Muscle of back (tissue), 11 donors: ENCODE results near the gene DRC3. TPM values are rescaled to one million over a fixed set of nuclear protein-coding genes. Genes with fewer than 3 reads are reported as not detected.
"Not testable (repeated sequence)": the region's sequence is repeated elsewhere in the genome, so short reads cannot be mapped to it uniquely, and the experiment has no call there.

Experiments used
- DNase-seq, 3 donors: peaks; one replicate each; pipeline versions ENCODE4 v3.0.0 to v3.0.0-alpha.2; 2013
- polyA plus RNA-seq, 10 donors: library from polyadenylated mRNA; unstranded; fragments of 120-200 nt; gene quantifications; one replicate each; pipeline ENCODE4 v1.2.1, GENCODE V29; 2013; ENCODE audit not compliant: insufficient read length in 10 of 10

Gene DRC3
- polyA plus RNA-seq, 10 donors = 3.0 to 7.4 (median 4.6) TPM

DNA sequence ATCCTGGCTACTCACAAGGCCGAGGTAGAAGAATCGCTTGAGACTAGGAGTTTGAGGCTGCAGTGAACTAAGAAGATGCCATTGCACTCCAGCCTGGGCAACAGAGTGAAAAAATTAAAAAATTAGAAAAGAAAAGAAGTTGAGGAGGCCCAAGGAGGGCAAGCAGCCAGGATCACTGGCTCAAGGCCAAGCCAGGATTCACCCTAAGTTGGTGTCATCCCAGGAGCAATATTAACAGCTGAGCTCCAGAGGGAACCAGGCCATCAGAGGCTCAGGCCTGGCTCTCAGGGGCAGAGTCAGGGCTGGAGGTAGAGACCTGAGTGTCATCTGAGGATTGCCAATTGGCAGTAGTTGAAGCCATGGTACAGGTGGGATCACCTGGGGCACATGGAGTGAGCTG, 20.7 kb downstream of the DRC3 start:
- DNase-seq = no peak

DNA sequence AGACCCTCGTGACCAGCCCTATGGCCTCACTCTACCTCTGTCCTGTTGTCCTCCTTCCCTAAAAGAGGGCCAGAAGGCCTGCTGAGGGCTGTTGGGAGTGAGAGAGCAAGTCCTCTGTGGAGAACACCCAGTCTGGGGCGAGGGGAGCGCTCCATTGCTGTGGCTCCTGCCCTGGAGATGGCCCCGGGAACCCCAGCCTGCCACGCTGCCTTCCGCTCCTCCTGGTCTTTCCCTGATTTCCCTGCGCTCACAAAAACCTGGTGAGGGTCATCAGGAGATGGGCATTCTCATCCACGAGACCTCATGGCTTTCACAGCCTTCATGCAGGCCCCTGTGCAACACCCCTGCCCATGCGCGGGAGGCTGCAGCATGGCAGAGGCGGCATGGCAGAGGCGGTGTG, 21.2 kb downstream of the DRC3 start:
- DNase-seq = no peak

DNA sequence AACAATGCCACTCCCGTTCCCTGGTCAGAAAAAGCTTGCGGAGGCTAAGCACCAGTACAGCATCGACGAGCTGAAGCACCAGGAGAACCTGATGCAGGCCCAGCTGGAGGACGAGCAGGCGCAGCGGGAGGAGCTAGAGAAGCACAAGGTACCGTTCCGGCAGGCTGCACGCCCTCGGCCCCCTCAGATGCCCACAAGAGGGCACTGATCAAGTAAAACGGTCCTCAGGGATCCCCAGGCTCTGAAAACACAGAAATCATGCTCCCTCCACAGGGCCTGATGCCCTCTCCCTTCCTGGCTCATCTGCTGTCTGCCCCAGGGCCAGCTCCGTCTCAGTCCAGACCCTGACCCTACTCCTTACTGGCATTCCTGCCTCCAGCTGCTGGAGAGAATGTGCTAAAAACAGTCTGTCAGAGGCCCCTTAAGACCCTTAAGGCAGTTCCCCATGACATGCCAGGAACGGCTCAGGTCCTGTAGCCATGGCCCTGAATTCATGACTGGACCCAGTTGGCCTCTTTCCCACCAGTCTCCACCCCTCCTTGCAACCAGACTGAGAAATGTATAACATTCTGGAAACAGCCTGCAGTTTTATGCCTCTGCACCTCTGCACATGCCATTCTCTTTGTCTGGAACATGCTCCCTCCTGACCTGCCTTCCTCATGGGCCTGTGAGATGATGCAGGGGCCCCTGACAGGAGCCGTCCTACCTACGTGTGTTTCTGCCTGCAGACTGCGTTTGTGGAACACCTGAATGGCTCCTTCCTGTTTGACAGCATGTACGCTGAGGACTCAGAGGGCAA, 21.8 kb downstream of the DRC3 start:
- DNase-seq = no peak

DNA sequence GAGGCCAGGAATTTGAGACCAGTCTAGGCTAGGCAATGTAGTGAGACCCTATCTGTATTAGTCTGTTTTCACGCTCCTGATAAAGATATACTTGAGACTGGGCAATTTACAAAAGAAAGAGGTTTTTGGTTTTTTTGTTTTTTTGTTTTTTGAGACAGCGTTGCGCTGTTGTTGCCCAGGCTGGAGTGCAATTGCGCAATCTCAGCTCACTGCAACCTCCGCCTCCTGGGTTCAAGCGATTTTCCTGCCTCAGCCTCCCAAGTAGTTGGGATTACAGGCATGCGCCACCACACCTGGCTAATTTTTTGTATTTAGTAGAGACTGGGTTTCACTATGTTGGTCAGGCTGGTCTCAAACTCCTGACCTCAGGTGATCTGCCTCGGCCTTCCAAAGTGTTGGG, 23.2 kb downstream of the DRC3 start:
- DNase-seq = not testable (repeated sequence)

DNA sequence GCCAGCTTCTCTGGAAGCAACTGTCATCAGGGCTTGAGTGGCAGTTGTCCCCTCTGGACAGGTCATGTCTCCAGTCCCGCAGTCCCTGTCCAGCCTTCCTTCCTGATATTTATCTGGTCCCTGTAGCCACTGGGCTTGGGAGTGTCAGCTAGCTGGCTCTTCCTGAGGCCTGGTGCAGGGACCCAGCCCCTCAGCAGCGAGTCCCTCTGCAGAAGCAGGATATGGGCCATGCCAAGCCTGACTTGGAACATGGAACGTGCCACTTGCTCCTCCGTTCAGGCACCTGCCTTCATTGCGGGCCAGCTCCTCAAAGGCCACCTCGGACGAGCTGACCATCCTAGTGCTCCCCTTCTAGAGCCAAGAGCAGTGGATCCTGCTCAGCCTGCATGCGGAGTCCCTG, 26.3 kb downstream of the DRC3 start:
- DNase-seq = no peak

DNA sequence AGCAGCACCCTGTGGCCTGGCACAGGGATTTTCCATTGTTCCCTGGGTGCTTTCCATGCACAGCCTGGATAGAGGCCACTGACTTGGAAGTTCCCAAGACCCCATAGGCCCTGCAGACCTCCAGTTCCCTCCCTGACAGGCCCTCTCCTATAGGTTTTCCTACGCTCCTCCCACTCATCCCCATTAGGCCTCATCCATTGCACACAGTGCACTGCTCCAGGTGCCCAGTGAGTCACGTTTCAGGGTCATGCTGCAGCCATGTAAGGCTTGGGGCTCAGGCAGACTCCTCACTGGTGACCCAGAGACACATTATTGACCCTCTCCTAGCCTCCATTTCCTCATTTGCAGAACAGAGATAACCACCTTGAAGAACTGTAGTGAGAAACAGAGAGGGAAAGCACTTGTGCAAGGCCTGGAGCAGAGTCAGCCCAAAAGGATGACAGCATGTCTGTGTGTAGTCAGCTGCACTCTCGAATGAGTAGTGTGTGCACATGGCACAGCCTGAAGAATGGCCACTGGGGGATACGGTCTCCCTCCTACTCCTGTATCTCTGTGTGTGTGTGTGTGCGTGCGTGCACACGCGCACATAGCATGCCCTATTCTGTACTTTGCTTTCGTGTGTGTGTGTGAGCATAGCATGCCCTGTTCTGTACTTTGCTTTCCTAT, 26.8 kb downstream of the DRC3 start:
- no peak for DNase-seq

DNA sequence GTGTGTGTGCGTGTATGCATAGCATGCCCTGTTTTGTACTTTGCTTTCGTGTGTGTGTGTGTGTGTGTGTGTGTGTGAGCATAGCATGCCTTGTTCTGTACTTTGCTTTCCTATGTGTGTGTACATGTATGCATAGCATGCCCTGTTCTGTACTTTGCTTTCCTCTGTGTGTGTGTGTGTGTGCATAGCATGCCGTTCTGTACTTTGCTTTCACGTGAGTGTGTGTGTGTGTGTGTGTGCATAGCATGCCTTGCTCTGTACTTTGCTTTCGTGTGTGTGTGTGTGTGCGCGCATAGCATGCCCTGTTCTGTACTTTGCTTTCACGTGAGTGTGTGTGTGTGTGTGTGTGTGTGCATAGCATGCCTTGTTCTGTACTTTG, 27.4 kb downstream of the DRC3 start:
- no peak for DNase-seq

DNA sequence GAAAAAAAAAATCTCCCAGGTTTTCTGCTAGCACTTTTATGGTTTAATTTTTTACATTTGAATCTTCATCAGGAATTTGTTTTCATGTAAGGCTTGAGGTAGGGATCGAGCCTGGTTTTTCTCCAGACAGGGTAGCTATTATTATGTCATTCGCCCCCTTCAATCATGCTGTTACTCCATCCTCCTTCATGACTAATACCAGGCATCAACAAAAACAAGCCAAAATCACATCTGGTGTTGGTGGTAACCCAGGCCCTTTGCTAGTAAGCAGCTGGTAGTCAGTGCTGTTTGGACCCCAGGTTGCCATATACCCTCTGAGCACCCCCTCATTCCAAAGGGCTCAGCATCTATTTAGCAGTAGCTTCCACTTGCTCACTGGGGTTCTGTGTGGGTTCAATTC, 29.5 kb downstream of the DRC3 start:
- DNase-seq = no peak

DNA sequence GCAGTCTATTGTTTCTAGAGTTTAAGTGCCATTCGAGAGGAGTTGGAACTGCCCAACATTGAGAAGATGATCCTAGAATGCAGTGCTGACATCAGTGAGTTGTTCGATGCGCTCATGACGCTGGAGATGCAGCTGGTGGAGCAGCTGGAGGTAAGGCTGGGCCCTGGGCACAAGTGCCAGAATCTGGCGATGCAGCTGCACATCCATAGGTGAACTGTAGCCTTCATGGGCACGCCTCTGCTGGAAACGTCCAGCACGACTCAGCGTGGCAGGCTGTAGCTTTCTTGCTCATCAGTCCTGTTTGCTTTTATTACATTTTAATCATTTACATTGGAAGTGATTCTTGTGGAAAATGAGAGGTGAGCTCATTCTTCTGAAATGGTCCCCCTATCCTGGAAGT, 31.7 kb downstream of the DRC3 start:
- peak in 1 of 3 donors; percentile 34 for DNase-seq

DNA sequence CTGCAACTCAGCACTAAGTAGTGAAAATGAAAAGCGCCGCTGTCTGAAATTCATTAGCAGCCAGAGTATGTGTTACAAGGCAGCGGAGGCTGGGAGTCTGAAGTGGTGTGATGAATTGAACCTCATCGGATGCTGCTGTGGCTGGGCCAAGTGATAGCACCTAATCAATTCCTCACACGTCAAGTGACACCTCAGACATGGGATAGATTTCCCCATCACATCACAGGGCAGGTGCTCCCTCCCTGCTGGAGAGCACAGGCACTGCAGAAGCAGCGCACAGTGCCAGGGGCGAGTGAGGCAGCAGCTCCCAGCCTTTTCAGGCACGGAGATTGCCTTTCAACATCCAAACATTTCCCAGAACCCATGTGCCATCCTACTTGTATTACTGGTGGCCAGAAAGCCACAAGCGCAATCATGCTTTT, 32.2 kb downstream of the DRC3 start:
- no peak for DNase-seq

DNA sequence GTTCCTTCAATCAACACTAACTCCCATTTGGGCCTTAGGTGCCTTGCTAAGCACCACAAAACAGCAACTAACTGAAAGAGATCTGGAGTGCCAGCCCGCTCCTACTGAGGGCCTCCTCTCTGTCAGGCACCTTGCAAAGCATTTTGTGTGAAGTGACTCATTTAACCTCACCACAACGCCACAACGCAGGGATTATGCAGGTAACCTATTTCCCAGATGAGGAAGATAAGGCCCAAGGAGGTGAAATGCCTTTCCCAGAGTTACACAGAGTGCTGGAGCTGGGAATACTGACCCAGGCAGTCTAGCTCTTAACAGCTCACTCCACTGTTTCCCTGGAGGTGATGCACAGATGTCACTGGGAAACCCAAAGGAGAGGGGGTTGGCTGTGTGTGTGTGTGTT, 32.8 kb downstream of the DRC3 start:
- DNase-seq = no peak

DNA sequence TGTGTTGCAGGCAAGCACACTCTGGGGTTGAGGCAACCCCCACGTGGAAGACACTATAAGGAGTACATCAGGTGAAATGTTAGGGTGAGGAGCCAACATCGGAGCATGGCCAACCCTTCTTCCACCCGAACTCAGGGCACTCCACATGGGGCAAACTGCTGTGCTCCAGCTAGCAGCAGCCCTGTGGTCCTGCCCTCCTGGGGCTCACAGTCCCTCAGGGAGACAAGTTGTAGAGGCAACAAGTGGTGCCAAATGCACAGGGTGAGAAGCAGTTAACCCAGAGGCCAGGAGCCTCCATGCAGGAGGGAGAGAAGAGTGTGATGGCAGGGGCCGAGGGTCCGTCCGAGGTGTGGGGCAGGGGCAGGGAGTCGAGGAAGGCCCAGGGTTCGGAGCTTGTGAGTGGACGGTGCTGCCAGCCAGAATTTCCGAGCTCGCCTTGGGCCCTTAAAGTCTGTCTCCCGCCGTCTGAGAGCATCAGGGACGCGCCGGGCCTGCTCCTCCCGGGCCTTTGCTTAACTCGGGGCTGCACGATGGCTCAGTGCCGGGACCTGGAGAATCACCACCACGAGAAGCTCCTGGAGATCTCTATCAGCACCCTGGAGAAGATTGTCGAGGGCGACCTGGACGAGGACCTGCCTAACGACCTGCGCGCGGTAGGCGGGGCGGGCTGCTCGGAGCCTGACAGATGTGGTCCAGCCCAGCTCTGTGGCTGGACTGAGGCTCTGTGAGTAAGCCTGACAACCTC, 34.0 kb downstream of the DRC3 start:
- no peak for DNase-seq

DNA sequence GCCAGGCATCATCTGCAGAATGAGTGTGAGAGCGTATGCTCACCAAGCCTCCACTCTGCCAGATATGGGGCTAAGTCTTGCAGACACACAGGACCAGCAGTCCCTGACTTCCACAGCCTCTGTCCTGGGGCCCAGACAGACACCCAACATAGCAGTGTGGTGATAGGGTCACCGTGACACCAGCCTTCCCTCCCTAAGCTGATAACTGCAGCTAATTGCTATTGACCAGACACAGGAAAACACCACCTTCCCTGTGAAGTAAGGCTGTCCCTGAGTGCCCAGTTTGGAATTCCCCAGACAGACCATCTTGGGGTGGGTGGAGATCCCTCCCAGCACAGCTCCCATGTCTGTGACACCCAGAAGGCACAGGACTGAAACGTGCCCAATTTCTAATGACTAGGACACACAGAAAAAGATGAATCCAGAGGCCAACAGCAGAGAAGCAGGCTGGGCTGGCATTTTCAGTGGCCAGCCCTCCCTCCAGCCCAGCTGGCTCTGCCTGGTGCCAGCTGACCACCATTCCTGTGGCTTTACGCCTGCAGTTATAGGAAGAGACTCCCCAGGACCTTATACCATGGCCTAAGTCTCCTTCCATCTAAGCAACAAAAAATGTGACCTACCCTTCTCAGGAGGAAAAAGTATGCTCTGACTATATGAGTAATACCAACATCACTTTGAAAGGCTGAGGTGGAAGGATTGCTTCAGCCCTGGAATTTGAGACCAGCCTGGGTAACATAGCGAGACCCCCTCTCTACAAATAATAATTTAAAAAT, 36.0 kb downstream of the DRC3 start:
- peak in 1 of 3 donors; percentile 28 for DNase-seq

DNA sequence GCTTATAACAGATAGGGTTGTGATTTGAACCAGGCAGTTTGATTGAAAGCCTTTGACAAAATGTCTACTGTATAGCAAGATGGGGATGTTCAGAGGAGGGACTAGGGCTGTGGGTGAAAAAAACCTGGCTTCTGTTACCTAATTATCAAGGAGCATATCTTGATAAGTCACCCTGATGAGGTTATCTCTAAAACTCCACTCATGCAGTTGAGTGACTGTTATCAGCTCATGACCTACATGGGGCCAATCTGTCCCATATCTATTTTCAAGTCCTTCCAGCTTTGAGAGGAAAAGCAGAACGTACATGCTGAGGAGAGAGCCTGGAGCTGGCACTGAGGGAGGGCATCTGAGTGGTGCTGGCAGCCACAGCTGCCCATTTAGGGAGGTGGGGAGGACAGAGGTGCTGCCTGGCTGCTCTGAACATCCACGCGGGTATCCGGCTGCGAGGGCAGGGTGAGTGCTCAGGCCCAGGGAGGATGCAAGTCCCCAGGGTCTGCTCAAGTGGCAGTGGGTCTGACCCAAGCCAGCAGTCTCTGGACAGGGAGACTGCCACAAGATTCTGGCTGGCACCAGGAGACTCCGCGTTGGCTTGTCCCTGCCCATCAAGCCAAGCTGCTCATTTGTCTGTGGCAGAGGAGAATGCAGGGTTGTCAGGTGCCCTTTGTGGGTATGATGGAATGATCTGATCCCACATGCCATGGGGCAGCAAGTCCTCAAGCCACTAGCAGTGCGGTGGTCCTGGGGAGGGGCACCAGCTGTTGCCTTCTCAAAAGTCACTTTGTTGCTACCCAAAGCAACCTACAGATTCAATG, 37.2 kb downstream of the DRC3 start:
- DNase-seq = no peak

DNA sequence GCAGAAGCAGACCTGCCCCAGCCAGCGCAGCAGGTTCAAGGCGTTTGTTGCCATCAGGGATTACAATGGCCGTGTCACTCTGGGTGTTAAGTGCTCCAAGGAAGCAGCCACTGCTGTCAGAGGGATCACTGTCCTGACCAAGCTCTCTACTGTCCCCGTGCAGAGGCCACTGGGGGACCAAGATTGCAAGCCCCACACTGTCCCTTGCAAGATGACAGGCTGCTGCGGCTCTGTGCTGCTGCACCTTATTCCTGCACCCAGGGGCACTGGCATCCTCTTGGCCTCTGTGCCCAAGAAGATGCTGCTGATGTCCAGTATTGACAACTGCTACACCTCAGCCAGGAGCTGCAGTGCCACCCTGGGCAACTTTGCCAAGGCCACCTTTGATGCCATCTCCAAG, 38.6 kb downstream of the DRC3 start:
- no peak for DNase-seq

DNA sequence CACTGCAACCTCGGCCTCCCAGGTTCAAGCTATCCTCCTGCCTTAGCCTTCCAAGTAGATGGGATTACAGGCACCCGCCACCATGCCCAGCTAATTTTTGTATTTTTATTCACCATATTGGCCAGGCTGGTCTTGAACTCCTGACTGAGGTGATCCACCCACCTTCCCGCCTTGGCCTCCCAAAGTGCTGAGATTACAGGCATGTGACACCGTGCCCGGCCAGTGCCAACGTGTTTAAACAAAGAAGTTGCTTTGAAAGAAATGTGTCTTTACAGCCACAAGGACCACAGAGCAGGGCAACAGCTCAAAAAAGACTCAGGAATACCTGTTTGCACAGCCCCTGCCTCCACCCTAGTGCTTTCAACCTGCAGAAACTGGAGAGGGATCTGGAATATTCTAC, 41.3 kb downstream of the DRC3 start:
- no peak for DNase-seq

DNA sequence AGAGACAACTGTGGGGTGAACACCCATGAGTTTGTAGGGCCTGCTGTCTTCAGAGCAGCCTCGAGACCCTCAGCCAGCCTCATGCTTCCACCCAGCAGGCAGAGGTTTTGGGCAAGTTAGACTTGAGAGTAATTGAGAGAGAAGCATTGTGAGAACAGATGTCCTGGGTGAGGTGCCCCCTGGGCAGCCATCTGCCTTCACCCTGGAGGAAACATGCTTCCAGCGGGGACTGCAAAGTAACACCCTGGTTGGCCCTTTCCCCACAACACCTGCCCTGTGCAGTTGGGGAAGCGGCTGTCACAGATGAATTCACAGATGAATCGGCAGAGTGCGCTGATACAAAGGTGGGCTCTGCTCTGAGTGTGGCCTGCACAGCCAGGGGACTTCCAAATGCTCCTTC, 42.9 kb downstream of the DRC3 start:
- DNase-seq = no peak

DNA sequence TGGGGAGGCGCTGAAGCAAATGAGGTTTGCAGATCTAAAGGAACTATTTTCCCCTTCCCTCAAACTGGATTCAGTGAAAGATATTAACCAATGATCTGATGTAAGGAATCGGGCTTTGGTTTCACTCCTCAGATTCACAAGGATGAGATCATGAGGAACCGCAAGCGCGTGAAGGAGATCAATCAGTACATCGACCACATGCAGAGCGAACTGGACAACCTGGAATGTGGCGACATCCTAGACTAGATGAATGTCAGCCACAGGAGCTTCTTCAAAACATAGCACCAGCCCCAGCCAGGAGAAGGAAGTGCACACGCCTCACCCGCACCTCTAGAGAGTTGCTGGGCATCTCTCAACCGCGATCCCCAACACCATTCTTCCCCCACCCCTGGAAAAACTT, 43.8 kb downstream of the DRC3 start:
- no peak for DNase-seq

DNA sequence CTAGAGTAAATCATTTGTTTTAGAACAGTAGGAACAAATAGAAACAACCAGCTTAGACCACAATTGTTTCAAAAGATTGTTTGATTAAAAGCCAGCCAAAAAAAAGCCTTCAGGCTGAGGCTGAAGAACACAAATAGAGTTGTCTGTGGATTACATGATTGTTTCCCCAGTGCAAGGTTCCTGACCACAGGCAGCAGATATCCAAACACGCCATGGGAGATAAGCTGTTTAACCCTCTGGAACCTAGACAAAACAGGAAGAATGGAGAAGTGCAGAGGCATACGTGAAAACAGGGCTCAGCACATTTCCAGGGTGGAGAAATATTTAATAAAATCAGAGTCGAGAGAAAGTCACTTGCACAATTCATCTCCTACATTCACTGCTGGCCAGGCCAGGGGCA, 45.3 kb downstream of the DRC3 start:
- DNase-seq = no peak

DNA sequence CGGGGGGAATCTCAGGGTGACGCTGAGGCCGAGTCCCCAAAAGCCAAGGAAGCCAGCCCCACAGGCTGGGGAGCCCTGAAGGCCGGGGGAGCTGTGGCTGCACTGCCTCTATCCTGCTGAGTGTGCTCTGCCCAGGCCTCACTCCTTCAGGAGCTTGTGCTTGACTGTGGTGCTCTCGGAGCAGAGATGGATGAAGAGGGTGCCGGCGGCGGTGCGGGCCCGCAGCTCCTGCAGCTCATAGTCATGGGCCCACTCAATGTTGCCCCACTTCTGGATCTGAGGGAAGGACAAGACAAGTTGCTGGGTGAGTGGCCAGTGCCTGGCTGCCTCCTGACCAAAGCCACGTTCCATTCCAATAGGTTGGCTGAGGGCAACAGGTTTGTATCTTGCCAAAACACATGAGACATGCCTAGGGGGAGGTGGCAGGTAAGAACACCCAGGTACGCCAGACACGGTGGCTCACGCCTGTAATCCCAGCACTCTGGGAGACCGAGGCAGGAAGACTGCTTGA, 45.8 kb downstream of the DRC3 start:
- no peak for DNase-seq

DNA sequence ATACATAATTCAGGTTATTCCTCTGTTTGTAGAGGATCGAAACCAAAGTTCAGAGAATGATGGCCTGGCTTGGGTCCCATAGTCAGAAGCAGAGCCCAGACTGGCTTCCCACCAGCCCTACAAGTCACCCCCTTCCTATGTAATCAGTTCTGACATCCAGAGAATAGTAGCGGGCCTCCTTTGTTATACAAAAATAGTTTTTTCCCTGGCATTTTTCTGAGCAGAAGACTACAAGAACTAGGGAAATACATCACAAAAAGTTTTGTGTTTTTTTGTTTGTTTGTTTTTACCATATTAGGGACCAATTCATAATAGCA, 47.1 kb downstream of the DRC3 start:
- no peak for DNase-seq
